AG10803 (cell line): ENCODE results near the gene KIF24.
"Not testable (repeated sequence)": the region's sequence is repeated elsewhere in the genome, so short reads cannot be mapped to it uniquely, and the experiment has no call there.

ENCODE experiments used
- DNase-seq: peaks from one replicate; pipeline ENCODE4 v3.0.0; 2010; ENCODE audit warnings: low read depth
- H3K4me3 ChIP-seq: 2 replicates; pipeline ENCODE4 v1.5.1; 2011; ENCODE audit warnings: mild to moderate bottlenecking, low read length, control low read depth
- TF ChIP-seq, protein P1 (sequence below): conservative IDR thresholded peaks from 2 replicates; pipeline ENCODE4 v1.5.1; 2011; ENCODE audit warnings: mild to moderate bottlenecking, low read length, control low read depth, inconsistent platforms

The KIF24 gene

DNA sequence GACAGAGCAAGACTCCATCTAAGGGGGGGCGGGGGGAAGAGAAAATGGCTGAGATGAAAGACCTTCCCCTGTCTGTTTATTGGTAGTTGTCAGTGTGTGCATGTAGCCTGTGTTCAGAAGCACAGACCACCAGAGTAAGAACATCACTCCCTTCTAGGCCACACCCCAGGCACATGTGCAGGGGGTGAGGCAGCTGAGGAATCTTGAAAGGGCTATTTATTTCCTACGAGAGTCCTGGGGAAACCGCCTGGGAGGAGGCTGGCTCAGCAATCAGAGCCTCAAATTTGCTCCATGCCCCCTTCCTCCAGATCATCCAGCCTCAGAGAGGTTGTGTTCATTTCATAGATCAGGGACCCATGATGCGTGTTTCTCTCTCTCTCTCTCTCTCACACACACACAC, 40.6 kb upstream of the KIF24 start:
- TF ChIP-seq, protein P1, sequence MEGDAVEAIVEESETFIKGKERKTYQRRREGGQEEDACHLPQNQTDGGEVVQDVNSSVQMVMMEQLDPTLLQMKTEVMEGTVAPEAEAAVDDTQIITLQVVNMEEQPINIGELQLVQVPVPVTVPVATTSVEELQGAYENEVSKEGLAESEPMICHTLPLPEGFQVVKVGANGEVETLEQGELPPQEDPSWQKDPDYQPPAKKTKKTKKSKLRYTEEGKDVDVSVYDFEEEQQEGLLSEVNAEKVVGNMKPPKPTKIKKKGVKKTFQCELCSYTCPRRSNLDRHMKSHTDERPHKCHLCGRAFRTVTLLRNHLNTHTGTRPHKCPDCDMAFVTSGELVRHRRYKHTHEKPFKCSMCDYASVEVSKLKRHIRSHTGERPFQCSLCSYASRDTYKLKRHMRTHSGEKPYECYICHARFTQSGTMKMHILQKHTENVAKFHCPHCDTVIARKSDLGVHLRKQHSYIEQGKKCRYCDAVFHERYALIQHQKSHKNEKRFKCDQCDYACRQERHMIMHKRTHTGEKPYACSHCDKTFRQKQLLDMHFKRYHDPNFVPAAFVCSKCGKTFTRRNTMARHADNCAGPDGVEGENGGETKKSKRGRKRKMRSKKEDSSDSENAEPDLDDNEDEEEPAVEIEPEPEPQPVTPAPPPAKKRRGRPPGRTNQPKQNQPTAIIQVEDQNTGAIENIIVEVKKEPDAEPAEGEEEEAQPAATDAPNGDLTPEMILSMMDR = no peak
- no peak overlapping the region for H3K4me3 ChIP-seq
- DNase-seq = no peak

DNA sequence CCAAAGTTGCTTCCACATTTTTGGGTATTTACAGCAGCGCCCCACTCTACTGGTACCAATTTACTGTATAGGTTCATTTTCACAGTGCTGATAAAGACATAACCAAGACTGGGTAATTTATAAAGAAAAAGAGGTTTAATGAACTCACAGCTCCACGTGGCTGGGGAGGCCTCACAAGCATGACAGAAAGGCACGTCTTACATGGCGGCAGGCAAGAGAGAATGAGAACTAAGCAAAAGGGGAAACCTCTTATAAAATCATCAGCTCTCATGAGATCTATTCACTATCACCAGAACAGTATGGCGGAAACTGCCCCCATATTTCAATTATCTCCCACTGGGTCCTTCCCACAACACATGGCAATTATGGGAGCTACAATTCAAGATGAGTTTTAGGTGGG, 39.7 kb upstream of the KIF24 start:
- DNase-seq, H3K4me3 ChIP-seq: not testable (repeated sequence)

DNA sequence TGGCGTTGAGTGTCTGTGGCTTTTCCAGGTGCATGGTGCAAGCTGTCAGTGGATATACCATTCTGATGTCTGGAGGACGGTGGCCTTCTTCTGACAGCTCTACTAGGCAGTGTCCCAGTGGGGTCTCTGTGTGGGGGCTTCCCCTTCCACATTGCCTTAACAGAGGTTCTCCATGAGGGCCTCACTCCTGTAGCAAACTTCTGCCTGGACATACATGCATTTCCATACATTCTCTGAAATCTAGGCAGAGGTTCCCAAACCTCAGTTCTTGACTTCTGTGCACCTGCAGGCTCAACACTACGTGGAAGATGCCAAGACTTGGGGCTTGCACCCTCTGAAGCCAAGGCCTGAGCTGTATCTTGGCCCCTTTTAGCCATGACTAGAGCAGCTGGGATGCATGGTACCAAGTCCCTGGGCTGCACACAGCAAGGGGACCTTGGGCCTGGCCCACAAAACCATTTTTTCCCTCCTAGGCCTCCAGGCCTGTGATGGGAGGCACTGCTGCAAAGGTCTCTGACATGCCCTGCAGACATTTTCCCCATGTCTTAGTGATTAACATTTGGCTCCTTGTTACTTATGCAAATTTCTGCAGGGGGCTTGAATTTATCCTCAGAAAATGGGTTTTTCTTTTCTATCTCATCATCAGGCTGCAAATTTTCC, 38.8 kb upstream of the KIF24 start:
- H3K4me3 ChIP-seq, DNase-seq: not testable (repeated sequence)

GRCh38 chr9:34366365-34366764, 37.3 kb upstream of the KIF24 start:
- no peak for DNase-seq
- TF ChIP-seq, protein P1 = no peak
- no peak overlapping the region for H3K4me3 ChIP-seq

DNA sequence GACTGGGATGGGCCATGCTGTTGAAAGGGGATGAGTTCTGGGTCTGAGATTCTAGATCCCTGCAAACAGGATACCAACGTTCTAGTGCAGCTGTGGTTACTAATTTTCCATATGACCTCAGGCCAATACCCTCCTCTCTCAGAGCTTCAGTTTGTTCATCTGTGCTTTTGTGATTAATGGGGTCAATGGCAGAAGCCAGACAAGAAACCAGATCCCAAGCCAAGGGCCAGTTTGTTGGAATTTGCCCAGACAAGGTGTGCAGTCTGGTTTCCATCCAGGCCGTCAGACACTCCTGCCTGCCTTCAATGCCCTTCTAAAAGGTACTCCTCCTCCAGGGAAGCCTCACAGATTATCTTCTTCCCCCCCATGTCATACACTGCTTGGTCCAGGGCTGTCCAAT, 36.2 kb upstream of the KIF24 start:
- DNase-seq = no peak
- TF ChIP-seq, protein P1 = no peak
- no peak overlapping the region for H3K4me3 ChIP-seq

- no peak for DNase-seq
- H3K4me3 ChIP-seq = no peak overlapping the region
- TF ChIP-seq, protein P1 = no peak
Observed at GRCh38 chr9:34363619-34364351, 34.7 kb upstream of the KIF24 start.

GRCh38 chr9:34362614-34363214, 33.6 kb upstream of the KIF24 start:
- DNase-seq = no peak
- TF ChIP-seq, protein P1 = no peak
- no peak overlapping the region for H3K4me3 ChIP-seq

- not testable (repeated sequence) for DNase-seq, H3K4me3 ChIP-seq
Observed at GRCh38 chr9:34352957-34353356, 23.9 kb upstream of the KIF24 start.

DNA sequence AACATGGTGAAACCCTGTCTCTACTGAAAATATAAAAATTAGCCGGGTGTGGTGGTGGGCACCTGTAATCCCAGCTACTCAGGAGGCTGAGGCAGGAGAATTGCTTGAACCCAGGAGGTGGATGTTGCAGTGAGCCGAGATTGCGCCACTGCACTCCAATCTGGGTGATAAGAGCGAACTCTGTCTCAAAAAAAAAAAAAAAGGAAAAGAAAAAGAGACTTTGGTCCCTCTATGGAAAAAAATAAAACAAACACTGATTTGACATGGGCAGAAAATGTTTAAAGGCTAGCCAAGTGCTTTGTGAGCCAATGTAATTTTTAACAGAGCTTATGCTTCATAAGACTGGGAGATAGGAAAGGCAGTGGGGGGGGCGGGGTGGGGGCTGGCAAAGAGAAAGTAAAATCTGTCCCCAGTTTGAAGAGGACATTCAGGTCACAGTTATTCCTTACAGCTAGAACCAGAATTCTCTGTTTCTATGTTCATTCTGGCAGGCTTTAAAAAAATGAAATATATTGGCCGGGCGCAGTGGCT, 23.1 kb upstream of the KIF24 start:
- not testable (repeated sequence) for DNase-seq, H3K4me3 ChIP-seq
